Adipose tissue (tissue), 3 donors: ENCODE results near the gene RASSF8. TPM values are rescaled to one million over a fixed set of nuclear protein-coding genes. Genes with fewer than 3 reads are reported as not detected.

ENCODE experiments used
- H3K27ac ChIP-seq: one replicate; pipeline ENCODE4 v1.5.1; 2013; ENCODE audit warnings: low read depth, low read length
- WGBS, 3 donors: extraction: QIAGEN DNeasy Blood & Tissue Kit; methylation state at CpG; one replicate each; pipeline ENCODE4 v1.1.7; 2013; 5-methylcytosine and 5-hydroxymethylcytosine counted together
- polyA plus RNA-seq, 3 donors: library from polyadenylated mRNA; stranded (reverse); fragments of 200-250 nt; gene quantifications; one replicate each; pipeline ENCODE4 v1.2.3, GENCODE V29; 2013
- donor health status: healthy with polysubstance abuse.
- donor health status: Bipolar disorder and iron deficiency.
- donor health status: healthy.

Gene RASSF8
- polyA plus RNA-seq, 3 donors: 2.2 to 20.2 (median 6.9) TPM

GRCh38 chr12:26080911-26081310 lies 122.4 kb downstream of the RASSF8 start:
- H3K27ac ChIP-seq: no peak overlapping the region
- 76 to 98% (median 86%) methylated on average over 1 of the region's 1 CpG for WGBS, 3 donors

GRCh38 chr12:26086936-26087335 lies 128.5 kb downstream of the RASSF8 start:
- 64 to 90% (median 84%) methylated on average over 1 of the region's 1 CpG for WGBS, 3 donors
- no peak overlapping the region for H3K27ac ChIP-seq

GRCh38 chr12:26088998-26089397 lies 130.5 kb downstream of the RASSF8 start:
- 65 to 71% (median 68%) methylated on average over 2 of the region's 2 CpGs for WGBS, 3 donors

GRCh38 chr12:26090836-26091510 lies 132.5 kb downstream of the RASSF8 start:
- 86 to 92% (median 87%) methylated on average over 11 of the region's 11 CpGs for WGBS, 3 donors
- H3K27ac ChIP-seq: no peak overlapping the region

More at GRCh38 chr12:26088998-26089397, 130.5 kb downstream of the RASSF8 start:
- no peak overlapping the region for H3K27ac ChIP-seq

- 80 to 90% (median 85%) methylated on average over 6 of the region's 6 CpGs for WGBS, 3 donors
Observed at GRCh38 chr12:26091822-26092221, 133.3 kb downstream of the RASSF8 start.

GRCh38 chr12:26092346-26093105 lies 134.0 kb downstream of the RASSF8 start:
- 82 to 87% (median 86%) methylated on average over 4 of the region's 4 CpGs for WGBS, 3 donors

More at GRCh38 chr12:26091822-26092221, 133.3 kb downstream of the RASSF8 start:
- H3K27ac ChIP-seq: no peak overlapping the region

GRCh38 chr12:26095186-26095585 lies 136.7 kb downstream of the RASSF8 start:
- 92 to 96% (median 92%) methylated on average over 2 of the region's 2 CpGs for WGBS, 3 donors
- no peak overlapping the region for H3K27ac ChIP-seq

More at GRCh38 chr12:26092346-26093105, 134.0 kb downstream of the RASSF8 start:
- H3K27ac ChIP-seq: no peak overlapping the region

- no peak overlapping the region for H3K27ac ChIP-seq
- WGBS, 3 donors: 96 to 97% (median 96%) methylated on average over 2 of the region's 2 CpGs
Observed at GRCh38 chr12:26096036-26096435, 137.6 kb downstream of the RASSF8 start.

- H3K27ac ChIP-seq: no peak overlapping the region
- 11 to 15% (median 14%) methylated on average over 6 of the region's 6 CpGs for WGBS, 3 donors
Observed at GRCh38 chr12:26097046-26097878, 138.8 kb downstream of the RASSF8 start.

- 29 to 78% (median 76%) methylated on average over 8 of the region's 8 CpGs for WGBS, 3 donors
- H3K27ac ChIP-seq: no peak overlapping the region
Observed at GRCh38 chr12:26100666-26101349, 142.3 kb downstream of the RASSF8 start.

- WGBS, 3 donors: 18 to 61% (median 52%) methylated on average over 3 of the region's 3 CpGs
Observed at GRCh38 chr12:26101350-26101734, 142.9 kb downstream of the RASSF8 start.

GRCh38 chr12:26101763-26102162 lies 143.3 kb downstream of the RASSF8 start:
- H3K27ac ChIP-seq: no peak overlapping the region
- WGBS, 3 donors: 44 to 61% (median 53%) methylated on average over 4 of the region's 4 CpGs

More at GRCh38 chr12:26101350-26101734, 142.9 kb downstream of the RASSF8 start:
- no peak overlapping the region for H3K27ac ChIP-seq

- 60 to 88% (median 64%) methylated on average over 5 of the region's 5 CpGs for WGBS, 3 donors
- no peak overlapping the region for H3K27ac ChIP-seq
Observed at GRCh38 chr12:26102953-26103352, 144.5 kb downstream of the RASSF8 start.

- 59 to 72% (median 65%) methylated on average over 4 of the region's 4 CpGs for WGBS, 3 donors
- no peak overlapping the region for H3K27ac ChIP-seq
Observed at GRCh38 chr12:26106347-26106746, 147.9 kb downstream of the RASSF8 start.

- no peak overlapping the region for H3K27ac ChIP-seq
- 60 to 86% (median 81%) methylated on average over 2 of the region's 2 CpGs for WGBS, 3 donors
Observed at GRCh38 chr12:26108915-26109314, 150.4 kb downstream of the RASSF8 start.

GRCh38 chr12:26109343-26109881 lies 150.9 kb downstream of the RASSF8 start:
- no peak overlapping the region for H3K27ac ChIP-seq
- WGBS, 3 donors: 47 to 66% (median 51%) methylated on average over 10 of the region's 10 CpGs

- 82 to 88% (median 86%) methylated on average over 6 of the region's 6 CpGs for WGBS, 3 donors
- no peak overlapping the region for H3K27ac ChIP-seq
Observed at GRCh38 chr12:26112232-26112631, 153.8 kb downstream of the RASSF8 start.

GRCh38 chr12:26112703-26113147 lies 154.2 kb downstream of the RASSF8 start:
- no peak overlapping the region for H3K27ac ChIP-seq
- 64 to 91% (median 86%) methylated on average over 8 of the region's 8 CpGs for WGBS, 3 donors
